Esophagus squamous epithelium (tissue), 4 donors: ENCODE results near the gene MSMO1.

Source experiments
- CTCF ChIP-seq, 6 experiments: fragments of 450-650 bp in 4 of 6; fragments of 200-600 bp in 2 of 6; sonication (generic) in 2 of 6; IDR thresholded peaks; one replicate each; pipeline ENCODE4 v1.5.1; 2016 to 2019; ENCODE audit warnings: antibody characterized with exemption in 6 of 6, mild to moderate bottlenecking in 4 of 6, moderate library complexity in 4 of 6
- POLR2A ChIP-seq, 4 donors: fragments of 450-650 bp; IDR thresholded peaks; one replicate each; pipeline ENCODE4 v1.6.1; 2017; ENCODE audit warnings: antibody characterized with exemption in 4 of 4, mild to moderate bottlenecking in 4 of 4, moderate library complexity in 3 of 4

DNA sequence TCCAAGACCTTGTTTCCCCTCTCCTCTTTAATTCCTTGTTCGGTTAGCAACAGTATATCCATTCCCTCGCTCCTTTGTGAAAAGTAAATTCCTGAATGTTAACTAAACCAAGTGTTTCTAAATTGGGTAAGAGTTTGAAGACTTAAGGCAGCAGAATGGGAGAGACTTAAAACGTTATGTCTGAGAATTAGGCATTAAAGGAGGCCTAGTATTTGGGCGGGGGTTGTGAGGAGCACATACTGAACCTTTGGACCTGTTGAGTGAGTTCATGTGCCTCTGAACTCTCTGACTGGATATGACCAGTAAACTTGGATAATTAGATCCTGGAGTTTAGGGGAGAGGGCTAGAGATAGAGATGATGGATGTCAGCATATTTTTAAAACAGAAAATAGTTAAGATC is 1.2 kb downstream of the MSMO1 start:
- TF ChIP-seq CTCF (IDR thresholded peaks at IDR 0.05), result no peak
- TF ChIP-seq POLR2A (IDR thresholded peaks at IDR 0.05), result no peak
